Endothelial cell of umbilical vein (primary cell): ENCODE data around the gene CBX6. TPM values are rescaled to one million over a fixed set of nuclear protein-coding genes. Genes with fewer than 3 reads are reported as not detected.

ENCODE experiments used
- BruUV-seq: library from RNA; stranded (reverse); fragments of 400-500 nt; replicated peaks from 2 replicates; lab custom pipeline; 2021; lab: Mats Ljungman, UMichigan
- CTCF ChIA-PET: fragments of 300-600, 350-600 bp; sonication (Branson Sonifier 250); formaldehyde crosslinking; loops from one replicate; lab custom pipeline; 2021; ENCODE audit warnings: antibody characterized with exemption, inconsistent platforms; lab: Charles Lee
- POLR2A ChIA-PET: fragments of 300-600, 350-600 bp; sonication (Branson Sonifier 250); formaldehyde crosslinking; loops from one replicate; lab custom pipeline; 2021; ENCODE audit warnings: antibody characterized with exemption, inconsistent platforms; lab: Charles Lee
- DNase-seq: peaks from one replicate; pipeline ENCODE4 v3.0.0-alpha.2; 2011; ENCODE audit warnings: low read depth, low spot score
- FAIRE-seq: peaks from 2 replicates; lab custom pipeline; 2011; peaks lifted over from hg19 to GRCh38; lab: Jason Lieb, UNC
- H2AFZ ChIP-seq: 2 replicates; pipeline ENCODE4 v1.6.0; 2012; ENCODE audit warnings: low read depth, low read length, control low read depth, inconsistent platforms
- H3K27ac ChIP-seq: 2 replicates; pipeline ENCODE4 v1.5.1; 2011; ENCODE audit warnings: low read depth, mild to moderate bottlenecking, control low read depth, low read length, moderate library complexity; ENCODE audit not compliant: insufficient read depth
- H3K27me3 ChIP-seq, 2 experiments: 2 replicates each; pipeline versions ENCODE4 v1.6.0 to v1.6.1; 2011; ENCODE audit warnings: low read length in 2 of 2, mixed read lengths in 1 of 2; ENCODE audit not compliant: control insufficient read depth in 2 of 2, insufficient read depth in 2 of 2
- H3K36me3 ChIP-seq, 2 experiments: 2 replicates in 1 of 2; 3 replicates in 1 of 2; pipeline ENCODE4 v1.5.1; 2011; ENCODE audit warnings: low read length in 2 of 2, mild to moderate bottlenecking in 1 of 2, moderate library complexity in 1 of 2; ENCODE audit not compliant: control insufficient read depth in 2 of 2, insufficient read depth in 2 of 2; ENCODE audit errors: extremely low read depth in 1 of 2
- H3K4me1 ChIP-seq: 3 replicates; pipeline ENCODE4 v1.5.1; 2011; ENCODE audit warnings: mild to moderate bottlenecking, low read length; ENCODE audit not compliant: control insufficient read depth, insufficient read depth; ENCODE audit errors: extremely low read depth
- H3K4me2 ChIP-seq: 2 replicates; pipeline ENCODE4 v1.6.1; 2011; ENCODE audit warnings: low read length, control low read depth, mixed read lengths; ENCODE audit not compliant: insufficient read depth
- H3K4me3 ChIP-seq, 3 experiments: fragments of 200-600 bp in 1 of 3; sonication (generic), shearing (Covaris generic) in 1 of 3; replicated peaks in 1 of 3; 2 replicates each; pipeline ENCODE4 v1.5.1; 2011 to 2016; ENCODE audit warnings: control low read depth in 3 of 3, low read length in 3 of 3, mild to moderate bottlenecking in 2 of 3, inconsistent platforms in 1 of 3, low read depth in 1 of 3, moderate library complexity in 1 of 3; ENCODE audit not compliant: insufficient read depth in 1 of 3
- H3K79me2 ChIP-seq: 2 replicates; pipeline ENCODE4 v1.6.0; 2012; ENCODE audit warnings: low read length, inconsistent platforms; ENCODE audit not compliant: control insufficient read depth, insufficient read depth
- H3K9ac ChIP-seq: replicated peaks from 2 replicates; pipeline ENCODE3; 2011; ENCODE audit warnings: low read length, control low read depth; ENCODE audit not compliant: insufficient read depth; ENCODE audit errors: extremely low read depth
- H3K9me1 ChIP-seq: replicated peaks from 3 replicates; pipeline ENCODE4 v1.6.0; 2011; ENCODE audit warnings: mild to moderate bottlenecking, low read length; ENCODE audit not compliant: control insufficient read depth, insufficient read depth; ENCODE audit errors: extremely low read depth
- H3K9me3 ChIP-seq: replicated peaks from 2 replicates; pipeline ENCODE4 v1.5.1; 2012; ENCODE audit warnings: low read length, inconsistent platforms; ENCODE audit not compliant: control insufficient read depth, insufficient read depth
- H4K20me1 ChIP-seq: replicated peaks from 2 replicates; pipeline ENCODE3; 2011; ENCODE audit warnings: mild to moderate bottlenecking, low read length; ENCODE audit not compliant: control insufficient read depth, insufficient read depth; ENCODE audit errors: extremely low read depth
- CTCF ChIP-seq, 2 donors: IDR thresholded peaks; 1 replicate in 1 of 2; 2 replicates in 1 of 2; pipeline ENCODE4 v1.5.1; 2011; ENCODE audit warnings: low read length in 2 of 2, mild to moderate bottlenecking in 2 of 2, moderate library complexity in 2 of 2, control low read depth in 1 of 2, inconsistent platforms in 1 of 2, low read depth in 1 of 2; ENCODE audit not compliant: insufficient read depth in 1 of 2; ENCODE audit errors: extremely low read depth in 1 of 2
- EZH2 ChIP-seq: IDR thresholded peaks from 2 replicates; pipeline ENCODE4 v1.6.1; 2012; ENCODE audit warnings: borderline replicate concordance, low read depth, mild to moderate bottlenecking, moderate library complexity, low read length, inconsistent platforms; ENCODE audit not compliant: severe bottlenecking
- FOS ChIP-seq: IDR thresholded peaks from 2 replicates; pipeline ENCODE4 v1.6.1; 2011; ENCODE audit warnings: mild to moderate bottlenecking, low read length, moderate library complexity, borderline replicate concordance; ENCODE audit not compliant: insufficient read depth
- GATA2 ChIP-seq: IDR thresholded peaks from 2 replicates; pipeline ENCODE4 v1.7.0; 2011; ENCODE audit warnings: low read depth, mild to moderate bottlenecking, moderate library complexity, mixed read lengths, low read length; ENCODE audit not compliant: insufficient read length, insufficient read depth
- MYC ChIP-seq: IDR thresholded peaks from one replicate; pipeline ENCODE4 v1.6.1; 2011; ENCODE audit warnings: mild to moderate bottlenecking, low read depth, low read length
- POLR2A ChIP-seq: IDR thresholded peaks from 2 replicates; pipeline ENCODE4 v1.6.1; 2012; ENCODE audit warnings: low read depth, mild to moderate bottlenecking, control low read depth, low read length
- dilution Hi-C: fragments of 300-500 bp; cut with MboI; formaldehyde crosslinking; loops from one replicate; pipeline ENCODE4 v1.15.0; 2019; ENCODE audit warnings: low sequenced_read_pairs; ENCODE audit not compliant: extremely low pct_ligation_motif_present
- intact Hi-C: fragments of 100-400 bp; cut with micrococcal nuclease; formaldehyde crosslinking; loops from one replicate; pipeline ENCODE4 v1.10.0; 2022
- polyA plus RNA-seq, 4 experiments: library from polyadenylated mRNA; depleted of rRNA in 3 of 4; stranded (reverse) in 3 of 4; unstranded in 1 of 4; fragments of >200 nt; gene quantifications; 2 replicates each; pipeline versions ENCODE4 v1.2.1 to v1.2.3, GENCODE V29; 2011 to 2012; ENCODE audit warnings: missing spikeins in 1 of 4
- total RNA-seq: library from RNA; stranded (reverse); gene quantifications from 2 replicates; pipeline ENCODE4 v1.2.3, GENCODE V29; 2021
- TF ChIP-seq, protein P1 (sequence below): IDR thresholded peaks from 2 replicates; pipeline ENCODE4 v1.6.1; 2011; ENCODE audit not compliant: insufficient read depth, insufficient read length

CBX6 gene
- total and polyA plus RNA-seq, 2 donors (not counting 3 experiments of a cell fraction or from before 2014, with no cell fraction given) = 14.9 to 62.6 TPM

DNA sequence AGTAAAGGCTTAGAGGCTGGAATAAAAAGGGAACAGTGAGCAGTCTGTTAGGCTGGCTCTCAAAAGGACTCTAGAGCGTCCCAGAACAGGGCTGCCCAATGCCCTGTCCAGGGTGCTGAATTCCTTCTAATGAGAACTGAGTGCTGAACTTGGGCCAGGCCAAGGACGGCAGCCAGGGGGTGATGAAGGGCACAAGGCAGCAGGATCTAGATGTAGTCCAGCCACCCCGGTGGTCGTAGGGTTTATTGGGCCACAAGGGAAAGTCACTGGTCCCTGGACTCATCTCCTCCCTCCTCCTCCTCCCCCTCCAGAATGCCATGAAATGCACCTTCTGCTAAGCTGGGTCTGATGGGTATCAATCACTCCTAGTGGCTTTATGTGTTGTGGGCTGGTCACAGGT, 47.4 kb downstream of the CBX6 start:
- Histone ChIP-seq H3K4me3 (no peak overlapping the region), H3K4me1 (no peaks in the 10 kb centered on the region), H3K9ac (no peak overlapping the region), H3K27me3 (no peaks in the 10 kb centered on the region), H4K20me1 (no peaks in the 10 kb centered on the region), H3K9me1 (no peaks in the 10 kb centered on the region), H3K27ac (no peak overlapping the region), H3K4me2 (no peak overlapping the region), H3K9me3 (no peaks in the 10 kb centered on the region), H2AFZ (no peak overlapping the region), H3K79me2 (no peaks in the 10 kb centered on the region), H3K36me3 (no peaks in the 10 kb centered on the region)
- peak; percentile 69 for DNase-seq
- BruUV-seq = no TSS peak
- dilution Hi-C loops (no loop called here), intact Hi-C loops (no loop called here)
- TF ChIP-seq CTCF (IDR thresholded peaks at IDR 0.05; ENCODE audit: extremely low read depth in 1 of 2, insufficient read depth in 1 of 2, low read depth in 1 of 2, low read length in 2 of 2) = peak; percentile 29 to 57
- TF ChIP-seq POLR2A = no peak
- no peak for TF ChIP-seq GATA2
- TF ChIP-seq, protein P1, sequence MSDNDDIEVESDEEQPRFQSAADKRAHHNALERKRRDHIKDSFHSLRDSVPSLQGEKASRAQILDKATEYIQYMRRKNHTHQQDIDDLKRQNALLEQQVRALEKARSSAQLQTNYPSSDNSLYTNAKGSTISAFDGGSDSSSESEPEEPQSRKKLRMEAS = no peak
- ChIA-PET CTCF (interaction anchor here (2.6 kb wide), 1 partner anchor 55 kb away, joined by 16 read pairs; no protein-coding TSS in a partner anchor), POLR2A (no interaction called here)
- peak; percentile 84 for FAIRE-seq

GRCh38 chr22:38823637-38824036, 48.4 kb downstream of the CBX6 start:
- Histone ChIP-seq H3K79me2 (no peaks in the 10 kb centered on the region), H3K4me2 (no peak overlapping the region), H3K36me3 (no peaks in the 10 kb centered on the region), H3K9ac (no peak overlapping the region), H3K27ac (no peak overlapping the region), H3K4me1 (no peaks in the 10 kb centered on the region), H3K4me3 (no peak overlapping the region), H3K9me1 (no peaks in the 10 kb centered on the region), H4K20me1 (no peaks in the 10 kb centered on the region), H3K9me3 (no peaks in the 10 kb centered on the region), H2AFZ (no peak overlapping the region), H3K27me3 (peaks cover 0 to 1% of the 10 kb centered on the region in 2 experiments)
- TF ChIP-seq, protein P1 = no peak
- TF ChIP-seq MYC (no peak), FOS (no peak), POLR2A (no peak), EZH2 (no peak), CTCF (IDR thresholded peaks at IDR 0.05; ENCODE audit: extremely low read depth in 1 of 2, insufficient read depth in 1 of 2, low read depth in 1 of 2, low read length in 2 of 2) (no peak)
- intact Hi-C loops (no loop called here), dilution Hi-C loops (no loop called here)
- POLR2A ChIA-PET = no interaction called here
- DNase-seq = no peak
- FAIRE-seq = no peak
- no TSS peak for BruUV-seq
- CTCF ChIA-PET = interaction anchor here (0.6 to 2.6 kb wide), 3 partner anchors 13 to 54 kb away, joined by 3 to 16 read pairs (median 3); no protein-coding TSS in a partner anchor
